Stomach (tissue), 4 donors: Measurements from ENCODE around the gene ETV6.

Experiments used
- CTCF ChIP-seq, 7 experiments: fragments of 450-650 bp in 4 of 7; fragments of 200-600 bp in 3 of 7; sonication (generic) in 3 of 7; IDR thresholded peaks; one replicate each; pipeline ENCODE4 v1.5.1; 2016 to 2019; ENCODE audit warnings: antibody characterized with exemption in 7 of 7, control low read depth in 2 of 7, mild to moderate bottlenecking in 1 of 7
- EP300 ChIP-seq: sonication (generic); formaldehyde crosslinking; IDR thresholded peaks from one replicate; pipeline ENCODE4 v1.6.1; 2017; ENCODE audit warnings: antibody characterized with exemption
- POLR2A ChIP-seq, 4 donors: fragments of 450-650 bp; IDR thresholded peaks; one replicate each; pipeline ENCODE4 v1.6.1; 2016; ENCODE audit warnings: antibody characterized with exemption in 4 of 4, control low read depth in 2 of 4, mild to moderate bottlenecking in 1 of 4, moderate library complexity in 1 of 4
- POLR2AphosphoS5 ChIP-seq, 3 donors: sonication (generic); formaldehyde crosslinking; IDR thresholded peaks; one replicate each; pipeline ENCODE4 v1.6.1; 2016; ENCODE audit warnings: antibody characterized with exemption in 3 of 3

GRCh38 chr12:11762723-11763326 lies 113.4 kb downstream of the ETV6 start:
- no peak for TF ChIP-seq CTCF (IDR thresholded peaks at IDR 0.05)
- TF ChIP-seq EP300: no peak
- no peak for TF ChIP-seq POLR2A (IDR thresholded peaks at IDR 0.05)
- no peak for TF ChIP-seq POLR2AphosphoS5 (IDR thresholded peaks at IDR 0.05)
